ENCODE results near the gene CELA3B. TPM values are rescaled to one million over a fixed set of nuclear protein-coding genes. Genes with fewer than 3 reads are reported as not detected.

Gene CELA3B
- total RNA-seq = not detected

DNA sequence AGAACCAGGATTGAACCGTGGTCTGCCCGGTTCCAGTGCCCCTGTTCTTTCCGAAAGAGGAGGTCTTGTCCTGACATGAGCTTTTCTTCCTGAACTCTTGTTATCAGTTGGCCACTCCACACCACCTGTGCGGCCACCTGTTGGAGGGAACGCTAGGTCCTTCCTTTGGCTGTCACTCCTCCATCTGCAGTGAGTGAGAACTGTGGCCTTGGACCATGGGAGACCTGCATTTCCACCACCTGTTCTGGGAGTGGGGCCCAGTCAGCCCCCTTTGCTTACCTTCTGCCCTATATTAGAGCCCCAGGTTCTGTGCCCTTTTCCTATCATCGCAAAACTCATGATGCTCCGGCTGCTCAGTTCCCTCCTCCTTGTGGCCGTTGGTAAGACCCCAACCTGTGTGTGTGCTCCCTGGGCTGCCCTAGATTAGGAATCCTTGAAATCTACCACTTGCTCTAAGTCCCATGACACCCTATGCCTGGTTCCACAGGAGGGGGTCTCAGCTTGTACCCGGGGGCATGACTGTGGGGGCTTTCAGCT lies at the start of gene CELA3B:
Gene CELA3B (plus strand): TSS at position 320 of the 537 bp plus-strand sequence. CDS start 18 bp downstream, at position 338.

GRCh38 chr1:21937034-21937371 lies 39.8 kb upstream of the CELA3B start, which contains the start of gene HSPG2:
HSPG2 (minus strand) TSS chr1:21937310; CDS start chr1:21937217, 93 bp downstream.

GRCh38 chr1:22001409-22001808 lies 24.6 kb downstream of the CELA3B start, which contains the start of gene CELA3A:
CELA3A (plus strand) TSS chr1:22001657; CDS start chr1:22001675, 18 bp downstream.

Small RNAs within 50 kb of the gene (small RNA-seq; reads per million reads assigned to genes)
- gene RN7SL186P (not detected), gene RN7SL386P (not detected), gene RNU6-1022P (not detected), gene RNU6-776P (not detected)

Other genes with a start within 250 kb of the CELA3B start
- 66.7 TPM for gene USP48, start 193.9 kb upstream of the CELA3B start, total RNA-seq
- 0.23 TPM for gene LDLRAD2, start 164.8 kb upstream of the CELA3B start, total RNA-seq
- 6.0 TPM for gene HSPG2, start 39.7 kb upstream of the CELA3B start, total RNA-seq
- not detected for gene CELA3A, start 24.6 kb downstream of the CELA3B start, total RNA-seq
- gene CDC42, start 75.7 kb downstream of the CELA3B start, total RNA-seq = 577 TPM
- gene WNT4, start 166.1 kb downstream of the CELA3B start, total RNA-seq = 11.3 TPM